Upper lobe of left lung (tissue), 4 donors: Measurements from ENCODE around the gene PTGFR.

Experiments
- POLR2A ChIP-seq, 4 donors: fragments of 450-650 bp; IDR thresholded peaks; one replicate each; pipeline ENCODE4 v1.5.1; 2016 to 2017; ENCODE audit warnings: antibody characterized with exemption in 4 of 4, mild to moderate bottlenecking in 2 of 4
- POLR2AphosphoS5 ChIP-seq, 2 donors: sonication (generic); formaldehyde crosslinking; IDR thresholded peaks; one replicate each; pipeline ENCODE4 v1.5.1; 2017; ENCODE audit warnings: antibody characterized with exemption in 2 of 2
- TF ChIP-seq, protein P1 (sequence below), 6 experiments: fragments of 450-650 bp in 4 of 6; fragments of 200-600 bp in 2 of 6; sonication (generic) in 2 of 6; IDR thresholded peaks; one replicate each; pipeline ENCODE4 v1.5.1; 2016 to 2019; ENCODE audit warnings: antibody characterized with exemption in 6 of 6

DNA sequence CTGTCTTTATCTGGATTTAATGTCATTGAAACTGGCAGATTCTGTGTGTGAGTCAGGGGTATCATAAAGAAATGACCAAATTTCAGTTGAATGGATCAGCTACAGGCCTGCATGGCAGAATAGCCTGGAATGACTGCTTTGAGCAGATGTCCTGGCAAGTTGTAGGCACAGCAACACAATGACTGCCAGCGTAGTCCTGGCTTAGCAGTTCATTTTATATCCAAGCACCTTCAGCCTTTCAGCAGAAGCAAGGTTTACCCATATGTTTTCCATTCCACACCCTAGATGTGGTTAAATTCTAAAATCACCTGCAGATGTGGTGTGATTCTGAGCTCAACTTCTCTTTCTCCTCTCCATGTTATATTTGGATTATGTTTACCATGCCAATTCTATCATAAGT lies 22.3 kb upstream of the PTGFR start:
- TF ChIP-seq, protein P1, sequence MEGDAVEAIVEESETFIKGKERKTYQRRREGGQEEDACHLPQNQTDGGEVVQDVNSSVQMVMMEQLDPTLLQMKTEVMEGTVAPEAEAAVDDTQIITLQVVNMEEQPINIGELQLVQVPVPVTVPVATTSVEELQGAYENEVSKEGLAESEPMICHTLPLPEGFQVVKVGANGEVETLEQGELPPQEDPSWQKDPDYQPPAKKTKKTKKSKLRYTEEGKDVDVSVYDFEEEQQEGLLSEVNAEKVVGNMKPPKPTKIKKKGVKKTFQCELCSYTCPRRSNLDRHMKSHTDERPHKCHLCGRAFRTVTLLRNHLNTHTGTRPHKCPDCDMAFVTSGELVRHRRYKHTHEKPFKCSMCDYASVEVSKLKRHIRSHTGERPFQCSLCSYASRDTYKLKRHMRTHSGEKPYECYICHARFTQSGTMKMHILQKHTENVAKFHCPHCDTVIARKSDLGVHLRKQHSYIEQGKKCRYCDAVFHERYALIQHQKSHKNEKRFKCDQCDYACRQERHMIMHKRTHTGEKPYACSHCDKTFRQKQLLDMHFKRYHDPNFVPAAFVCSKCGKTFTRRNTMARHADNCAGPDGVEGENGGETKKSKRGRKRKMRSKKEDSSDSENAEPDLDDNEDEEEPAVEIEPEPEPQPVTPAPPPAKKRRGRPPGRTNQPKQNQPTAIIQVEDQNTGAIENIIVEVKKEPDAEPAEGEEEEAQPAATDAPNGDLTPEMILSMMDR (IDR thresholded peaks at IDR 0.05) = no peak
- TF ChIP-seq POLR2A (IDR thresholded peaks at IDR 0.05) (no peak), POLR2AphosphoS5 (IDR thresholded peaks at IDR 0.05) (no peak)
